SK-N-SH treated with all-trans-retinoic acid at 6 μM for 48 hours (cell line): ENCODE data around the gene ATP2A2.

Source experiments
- ARNTL ChIP-seq: fragments of 450-650 bp; formaldehyde crosslinking; IDR thresholded peaks from 2 replicates; pipeline ENCODE4 v1.5.0; 2020; ENCODE audit warnings: low read depth, mild to moderate bottlenecking, moderate library complexity, borderline replicate concordance
- CSDC2 ChIP-seq: fragments of 250-450 bp; sonication (Bioruptor Pico); IDR thresholded peaks from 2 replicates; pipeline ENCODE4 v1.5.0; 2020; ENCODE audit warnings: mild to moderate bottlenecking, moderate library complexity
- ESRRG ChIP-seq: fragments of 250-450 bp; sonication (Bioruptor Pico); IDR thresholded peaks from 2 replicates; pipeline ENCODE4 v1.6.1; 2021; ENCODE audit warnings: mild to moderate bottlenecking
- RARB ChIP-seq: fragments of 250-450 bp; sonication (Bioruptor Pico); IDR thresholded peaks from 2 replicates; pipeline ENCODE4 v1.8.0; 2021; ENCODE audit warnings: mild to moderate bottlenecking, moderate library complexity
- SNAI2 ChIP-seq: fragments of 250-450 bp; sonication (Bioruptor Pico); IDR thresholded peaks from 2 replicates; pipeline ENCODE4 v1.5.0; 2020; ENCODE audit warnings: mild to moderate bottlenecking, moderate library complexity
- TCF4 ChIP-seq: fragments of 250-450 bp; sonication (Bioruptor Pico); IDR thresholded peaks from 2 replicates; pipeline ENCODE4 v1.8.0; 2021; ENCODE audit warnings: mild to moderate bottlenecking, moderate library complexity, borderline replicate concordance
- ZC3H10 ChIP-seq: fragments of 250-450 bp; sonication (Bioruptor Pico); IDR thresholded peaks from 2 replicates; pipeline ENCODE4 v1.5.1; 2021; ENCODE audit warnings: mild to moderate bottlenecking, moderate library complexity
- ZFP3 ChIP-seq: fragments of 250-450 bp; sonication (Bioruptor Pico); IDR thresholded peaks from 2 replicates; pipeline ENCODE4 v1.5.0; 2020; ENCODE audit warnings: mild to moderate bottlenecking, moderate library complexity
- ZFP30 ChIP-seq: fragments of 450-650 bp; formaldehyde crosslinking; IDR thresholded peaks from 2 replicates; pipeline ENCODE4 v1.5.0; 2022; ENCODE audit warnings: mild to moderate bottlenecking, moderate library complexity
- ZNF70 ChIP-seq: fragments of 450-650 bp; formaldehyde crosslinking; IDR thresholded peaks from 2 replicates; pipeline ENCODE4 v1.5.0; 2020; ENCODE audit warnings: mild to moderate bottlenecking, moderate library complexity
- ZNF8 ChIP-seq: fragments of 450-650 bp; formaldehyde crosslinking; IDR thresholded peaks from 2 replicates; pipeline ENCODE4 v1.5.0; 2020; ENCODE audit warnings: mild to moderate bottlenecking, moderate library complexity
- TF ChIP-seq, protein P1 (sequence below): fragments of 250-450 bp; sonication (Bioruptor Pico); IDR thresholded peaks from 2 replicates; pipeline ENCODE4 v1.5.1; 2021; ENCODE audit warnings: mild to moderate bottlenecking, moderate library complexity
- TF ChIP-seq, protein P2 (sequence below): fragments of 250-450 bp; sonication (Bioruptor Pico); IDR thresholded peaks from 2 replicates; pipeline ENCODE4 v1.8.0; 2020; ENCODE audit warnings: mild to moderate bottlenecking, moderate library complexity, borderline replicate concordance
- TF ChIP-seq, protein P3 (sequence below): fragments of 250-450 bp; sonication (Bioruptor Pico); IDR thresholded peaks from 2 replicates; pipeline ENCODE4 v1.5.1; 2020; ENCODE audit warnings: low read depth, mild to moderate bottlenecking, moderate library complexity

DNA sequence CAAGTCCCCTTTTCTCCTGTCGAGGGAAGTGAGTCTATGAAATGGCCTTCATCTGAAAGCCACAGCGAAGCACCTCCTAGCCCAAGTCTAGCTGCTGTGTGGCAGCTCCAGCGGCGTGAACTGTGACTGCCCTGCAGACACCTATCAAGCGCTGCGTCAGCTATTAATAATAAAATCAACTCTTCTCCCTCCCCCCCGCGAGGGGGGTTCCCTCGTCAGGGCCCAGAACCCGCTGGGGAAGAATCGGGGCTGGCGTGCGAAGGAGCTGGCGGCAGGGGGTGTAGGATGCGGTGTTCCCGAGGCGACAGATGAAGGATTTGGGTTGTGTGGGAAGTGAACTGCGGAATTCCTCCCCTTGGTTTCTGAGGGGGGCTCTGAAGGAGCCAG, 662 bp upstream of the ATP2A2 start:
- TF ChIP-seq ZC3H10 (no peak), TCF4 (CRISPR knock-in tag) (no peak), SNAI2 (CRISPR knock-in tag) (no peak), ZNF70 (CRISPR knock-in tag) (no peak), ZNF8 (no peak), ESRRG (CRISPR knock-in tag) (no peak), ZFP30 (CRISPR knock-in tag) (no peak), RARB (no peak), CSDC2 (CRISPR knock-in tag) (no peak), ZFP3 (CRISPR knock-in tag) (no peak), ARNTL (CRISPR knock-in tag) (no peak)
- TF ChIP-seq, protein P1, sequence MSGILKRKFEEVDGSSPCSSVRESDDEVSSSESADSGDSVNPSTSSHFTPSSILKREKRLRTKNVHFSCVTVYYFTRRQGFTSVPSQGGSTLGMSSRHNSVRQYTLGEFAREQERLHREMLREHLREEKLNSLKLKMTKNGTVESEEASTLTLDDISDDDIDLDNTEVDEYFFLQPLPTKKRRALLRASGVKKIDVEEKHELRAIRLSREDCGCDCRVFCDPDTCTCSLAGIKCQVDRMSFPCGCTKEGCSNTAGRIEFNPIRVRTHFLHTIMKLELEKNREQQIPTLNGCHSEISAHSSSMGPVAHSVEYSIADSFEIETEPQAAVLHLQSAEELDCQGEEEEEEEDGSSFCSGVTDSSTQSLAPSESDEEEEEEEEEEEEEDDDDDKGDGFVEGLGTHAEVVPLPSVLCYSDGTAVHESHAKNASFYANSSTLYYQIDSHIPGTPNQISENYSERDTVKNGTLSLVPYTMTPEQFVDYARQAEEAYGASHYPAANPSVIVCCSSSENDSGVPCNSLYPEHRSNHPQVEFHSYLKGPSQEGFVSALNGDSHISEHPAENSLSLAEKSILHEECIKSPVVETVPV, result no peak
- TF ChIP-seq, protein P2, sequence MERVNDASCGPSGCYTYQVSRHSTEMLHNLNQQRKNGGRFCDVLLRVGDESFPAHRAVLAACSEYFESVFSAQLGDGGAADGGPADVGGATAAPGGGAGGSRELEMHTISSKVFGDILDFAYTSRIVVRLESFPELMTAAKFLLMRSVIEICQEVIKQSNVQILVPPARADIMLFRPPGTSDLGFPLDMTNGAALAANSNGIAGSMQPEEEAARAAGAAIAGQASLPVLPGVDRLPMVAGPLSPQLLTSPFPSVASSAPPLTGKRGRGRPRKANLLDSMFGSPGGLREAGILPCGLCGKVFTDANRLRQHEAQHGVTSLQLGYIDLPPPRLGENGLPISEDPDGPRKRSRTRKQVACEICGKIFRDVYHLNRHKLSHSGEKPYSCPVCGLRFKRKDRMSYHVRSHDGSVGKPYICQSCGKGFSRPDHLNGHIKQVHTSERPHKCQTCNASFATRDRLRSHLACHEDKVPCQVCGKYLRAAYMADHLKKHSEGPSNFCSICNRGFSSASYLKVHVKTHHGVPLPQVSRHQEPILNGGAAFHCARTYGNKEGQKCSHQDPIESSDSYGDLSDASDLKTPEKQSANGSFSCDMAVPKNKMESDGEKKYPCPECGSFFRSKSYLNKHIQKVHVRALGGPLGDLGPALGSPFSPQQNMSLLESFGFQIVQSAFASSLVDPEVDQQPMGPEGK (CRISPR knock-in tag), result peak; percentile 49; the same call in 1 of the 2 replicates
- TF ChIP-seq, protein P3, sequence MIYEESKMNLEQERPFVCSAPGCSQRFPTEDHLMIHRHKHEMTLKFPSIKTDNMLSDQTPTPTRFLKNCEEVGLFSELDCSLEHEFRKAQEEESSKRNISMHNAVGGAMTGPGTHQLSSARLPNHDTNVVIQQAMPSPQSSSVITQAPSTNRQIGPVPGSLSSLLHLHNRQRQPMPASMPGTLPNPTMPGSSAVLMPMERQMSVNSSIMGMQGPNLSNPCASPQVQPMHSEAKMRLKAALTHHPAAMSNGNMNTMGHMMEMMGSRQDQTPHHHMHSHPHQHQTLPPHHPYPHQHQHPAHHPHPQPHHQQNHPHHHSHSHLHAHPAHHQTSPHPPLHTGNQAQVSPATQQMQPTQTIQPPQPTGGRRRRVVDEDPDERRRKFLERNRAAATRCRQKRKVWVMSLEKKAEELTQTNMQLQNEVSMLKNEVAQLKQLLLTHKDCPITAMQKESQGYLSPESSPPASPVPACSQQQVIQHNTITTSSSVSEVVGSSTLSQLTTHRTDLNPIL, result no peak
